ENCODE data around the gene DYNC2H1.

Gene DYNC2H1

DNA sequence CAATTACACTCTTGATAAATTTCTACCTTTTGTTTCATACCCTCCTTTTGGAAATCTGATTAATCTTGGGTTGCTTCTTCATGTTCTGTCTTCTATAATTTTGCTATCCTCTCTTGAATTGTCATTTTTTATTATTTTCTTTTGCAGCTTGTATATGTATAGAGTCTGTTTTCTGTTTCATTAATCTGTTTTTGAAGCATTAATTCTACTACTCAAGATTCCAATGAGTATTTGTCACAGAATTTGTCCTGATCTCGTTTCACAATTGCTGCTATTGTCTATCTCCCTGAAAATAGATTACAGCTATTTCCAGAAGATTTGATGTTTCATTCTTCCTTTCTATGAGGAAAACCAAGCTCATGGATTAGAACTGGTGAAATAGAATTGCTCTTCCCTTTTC is 406.1 kb downstream of the DYNC2H1 start:
- Histone ChIP-seq H3K4me2 (ENCODE audit: low read length) (no peak overlapping the region), H3K9ac (ENCODE audit: low read length) (no peak overlapping the region), H3K4ac (ENCODE audit: low read depth, low read length) (no peak overlapping the region), H4K5ac (ENCODE audit: low read length) (no peak overlapping the region), H2BK15ac (replicated peaks; ENCODE audit: low read depth) (no peak overlapping the region), H3K27ac (ENCODE audit: low read depth, low read length) (no peak overlapping the region), H3K56ac (ENCODE audit: low read length) (no peak overlapping the region), H3K79me1 (ENCODE audit: low read length) (no peaks in the 10 kb centered on the region), H2BK5ac (ENCODE audit: low read length) (no peak overlapping the region), H3K4me1 (ENCODE audit: control insufficient read depth, low read depth, low read length) (no peaks in the 10 kb centered on the region), H3K79me2 (ENCODE audit: control insufficient read depth, insufficient read depth, low read length) (no peaks in the 10 kb centered on the region), H4K8ac (ENCODE audit: low read depth, low read length) (no peak overlapping the region), H2AK5ac (ENCODE audit: low read length) (no peak overlapping the region), H2BK120ac (ENCODE audit: low read depth, low read length) (no peak overlapping the region), H3K18ac (ENCODE audit: low read length) (no peak overlapping the region), H3K4me3 (ENCODE audit: low read length) (no peak overlapping the region), H3K27me3 (ENCODE audit: insufficient read depth, low read length, poor library complexity) (no peaks in the 10 kb centered on the region), H3K36me3 (ENCODE audit: control insufficient read depth, insufficient read depth, low read length) (no peaks in the 10 kb centered on the region), H3K23ac (ENCODE audit: low read length) (no peak overlapping the region)
- no CpG with 5 or more reads among the region's 1 CpG for WGBS (ENCODE audit: extremely low coverage, insufficient coverage, low lambda C conversion rate)
- DNase-seq: no peak

DNA sequence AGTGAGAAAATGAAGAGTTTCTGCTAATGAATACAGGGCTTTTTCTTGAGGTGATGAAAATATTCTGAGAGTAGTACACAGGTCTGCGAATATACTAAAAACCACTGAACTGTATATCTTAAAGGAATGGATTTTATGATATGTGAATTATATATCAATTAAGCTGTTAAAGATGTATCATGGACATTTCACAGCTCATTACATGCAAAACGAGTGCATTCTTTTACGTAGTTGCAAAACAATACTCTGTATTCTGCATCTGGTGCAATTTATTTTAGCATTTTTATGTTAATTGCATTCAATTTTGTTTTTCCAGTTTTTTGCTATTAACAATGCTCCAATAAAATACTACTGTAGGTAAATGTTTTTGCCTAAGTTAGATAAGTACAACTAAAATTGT is 411.6 kb downstream of the DYNC2H1 start:
- Histone ChIP-seq H2AK5ac (ENCODE audit: low read length) (no peak overlapping the region), H3K79me2 (ENCODE audit: control insufficient read depth, insufficient read depth, low read length) (no peaks in the 10 kb centered on the region), H3K79me1 (ENCODE audit: low read length) (no peaks in the 10 kb centered on the region), H3K23ac (ENCODE audit: low read length) (no peak overlapping the region), H3K56ac (ENCODE audit: low read length) (no peak overlapping the region), H3K9ac (ENCODE audit: low read length) (no peak overlapping the region), H2BK5ac (ENCODE audit: low read length) (no peak overlapping the region), H2BK15ac (replicated peaks; ENCODE audit: low read depth) (no peak overlapping the region), H3K27me3 (ENCODE audit: insufficient read depth, low read length, poor library complexity) (no peaks in the 10 kb centered on the region), H4K8ac (ENCODE audit: low read depth, low read length) (no peak overlapping the region), H4K5ac (ENCODE audit: low read length) (no peak overlapping the region), H3K4me2 (ENCODE audit: low read length) (no peak overlapping the region), H3K36me3 (ENCODE audit: control insufficient read depth, insufficient read depth, low read length) (no peaks in the 10 kb centered on the region), H3K27ac (ENCODE audit: low read depth, low read length) (no peak overlapping the region), H3K18ac (ENCODE audit: low read length) (no peak overlapping the region), H3K4me3 (ENCODE audit: low read length) (no peak overlapping the region), H3K4ac (ENCODE audit: low read depth, low read length) (no peak overlapping the region), H2BK120ac (ENCODE audit: low read depth, low read length) (no peak overlapping the region), H3K4me1 (ENCODE audit: control insufficient read depth, low read depth, low read length) (no peaks in the 10 kb centered on the region)
- no peak for DNase-seq
- WGBS (ENCODE audit: extremely low coverage, insufficient coverage, low lambda C conversion rate): no CpG with 5 or more reads among the region's 3 CpGs

DNA sequence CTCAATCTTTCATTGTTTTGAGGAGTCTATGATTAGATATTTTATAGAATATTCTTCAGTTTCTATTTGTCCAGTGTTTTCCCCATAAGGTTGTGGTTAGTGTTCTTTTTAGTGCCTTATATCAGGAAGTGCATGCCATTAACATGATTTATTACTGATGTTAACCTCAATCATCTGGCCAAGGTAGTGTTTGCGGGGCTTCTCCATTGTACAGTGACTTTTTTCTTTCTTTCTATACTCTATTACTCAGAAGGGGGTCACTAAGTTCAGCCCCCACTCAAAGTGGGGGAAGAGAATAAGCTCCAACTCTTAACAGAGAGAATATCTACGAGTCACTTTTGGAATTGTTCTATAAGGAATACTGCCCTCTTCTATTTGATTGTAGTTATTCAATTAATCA is 415.8 kb downstream of the DYNC2H1 start:
- Histone ChIP-seq H3K36me3 (ENCODE audit: control insufficient read depth, insufficient read depth, low read length) (no peaks in the 10 kb centered on the region), H3K27me3 (ENCODE audit: insufficient read depth, low read length, poor library complexity) (no peaks in the 10 kb centered on the region), H2BK15ac (replicated peaks; ENCODE audit: low read depth) (no peak overlapping the region), H3K4me2 (ENCODE audit: low read length) (no peak overlapping the region), H3K56ac (ENCODE audit: low read length) (no peak overlapping the region), H3K18ac (ENCODE audit: low read length) (no peak overlapping the region), H2BK120ac (ENCODE audit: low read depth, low read length) (no peak overlapping the region), H3K4me3 (ENCODE audit: low read length) (no peak overlapping the region), H4K8ac (ENCODE audit: low read depth, low read length) (no peak overlapping the region), H3K4me1 (ENCODE audit: control insufficient read depth, low read depth, low read length) (no peaks in the 10 kb centered on the region), H3K4ac (ENCODE audit: low read depth, low read length) (no peak overlapping the region), H2BK5ac (ENCODE audit: low read length) (no peak overlapping the region), H3K23ac (ENCODE audit: low read length) (no peak overlapping the region), H4K5ac (ENCODE audit: low read length) (no peak overlapping the region), H2AK5ac (ENCODE audit: low read length) (no peak overlapping the region), H3K79me1 (ENCODE audit: low read length) (no peaks in the 10 kb centered on the region), H3K79me2 (ENCODE audit: control insufficient read depth, insufficient read depth, low read length) (no peaks in the 10 kb centered on the region), H3K27ac (ENCODE audit: low read depth, low read length) (no peak overlapping the region), H3K9ac (ENCODE audit: low read length) (no peak overlapping the region)
- no CpG with 5 or more reads among the region's 2 CpGs for WGBS (ENCODE audit: extremely low coverage, insufficient coverage, low lambda C conversion rate)
- no peak for DNase-seq

DNA sequence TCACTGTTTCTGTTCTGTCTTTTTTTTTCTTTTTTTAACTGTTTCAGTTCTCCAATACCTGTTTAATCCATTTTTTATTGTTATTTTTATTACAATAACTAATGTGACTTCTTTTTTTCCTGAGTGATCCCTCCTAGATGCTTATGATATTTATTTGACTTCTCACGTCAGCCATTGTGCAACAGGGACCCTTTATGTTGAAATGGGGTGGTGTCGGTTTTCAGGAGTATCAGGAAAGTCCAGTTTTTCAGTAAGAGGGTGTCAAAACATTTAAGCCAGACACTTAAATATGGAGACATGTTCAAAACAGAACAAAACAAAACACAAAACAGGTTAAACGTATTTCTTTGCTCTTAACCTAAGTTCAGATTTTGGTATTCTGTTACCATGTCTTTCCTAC is 418.8 kb downstream of the DYNC2H1 start:
- no peaks in the 10 kb centered on the region for H3K79me2 ChIP-seq (ENCODE audit: control insufficient read depth, insufficient read depth, low read length)
- no peak for DNase-seq
- WGBS (ENCODE audit: extremely low coverage, insufficient coverage, low lambda C conversion rate): no CpG with 5 or more reads among the region's 3 CpGs
- no peak overlapping the region for H2BK15ac ChIP-seq (replicated peaks; ENCODE audit: low read depth)
- no peak overlapping the region for H3K23ac ChIP-seq (ENCODE audit: low read length)
- no peak overlapping the region for H3K9ac ChIP-seq (ENCODE audit: low read length)
- no peak overlapping the region for H4K5ac ChIP-seq (ENCODE audit: low read length)
- no peak overlapping the region for H2AK5ac ChIP-seq (ENCODE audit: low read length)
- H3K18ac ChIP-seq (ENCODE audit: low read length): no peak overlapping the region
- no peak overlapping the region for H3K27ac ChIP-seq (ENCODE audit: low read depth, low read length)
- no peak overlapping the region for H3K56ac ChIP-seq (ENCODE audit: low read length)
- no peak overlapping the region for H2BK120ac ChIP-seq (ENCODE audit: low read depth, low read length)
- no peak overlapping the region for H3K4ac ChIP-seq (ENCODE audit: low read depth, low read length)
- H3K36me3 ChIP-seq (ENCODE audit: control insufficient read depth, insufficient read depth, low read length): no peaks in the 10 kb centered on the region
- H3K27me3 ChIP-seq (ENCODE audit: insufficient read depth, low read length, poor library complexity): no peaks in the 10 kb centered on the region
- no peaks in the 10 kb centered on the region for H3K4me1 ChIP-seq (ENCODE audit: control insufficient read depth, low read depth, low read length)
- H2BK5ac ChIP-seq (ENCODE audit: low read length): no peak overlapping the region
- no peak overlapping the region for H4K8ac ChIP-seq (ENCODE audit: low read depth, low read length)
- no peak overlapping the region for H3K4me2 ChIP-seq (ENCODE audit: low read length)
- H3K4me3 ChIP-seq (ENCODE audit: low read length): no peak overlapping the region
- H3K79me1 ChIP-seq (ENCODE audit: low read length): no peaks in the 10 kb centered on the region

DNA sequence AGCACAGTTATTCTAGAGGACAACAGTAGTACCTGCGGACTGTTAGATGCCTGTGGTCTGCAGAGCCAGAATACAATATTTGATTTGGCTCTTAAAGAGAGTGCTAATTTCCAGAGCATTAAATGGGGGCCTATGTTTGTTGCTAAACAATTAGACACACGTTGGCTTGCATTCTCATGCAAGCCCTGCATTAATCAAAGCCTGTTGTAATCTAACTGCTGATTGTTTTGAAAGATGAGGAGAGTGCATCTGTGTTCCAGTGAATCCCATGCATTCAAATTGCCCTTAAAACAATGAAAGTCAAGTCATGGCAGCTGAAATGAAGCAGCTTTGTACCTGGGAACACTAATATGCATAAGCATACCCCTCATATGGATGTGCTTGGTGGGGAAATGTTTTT is 419.4 kb downstream of the DYNC2H1 start:
- Histone ChIP-seq H3K4me1 (ENCODE audit: control insufficient read depth, low read depth, low read length) (no peaks in the 10 kb centered on the region), H3K36me3 (ENCODE audit: control insufficient read depth, insufficient read depth, low read length) (no peaks in the 10 kb centered on the region), H4K8ac (ENCODE audit: low read depth, low read length) (no peak overlapping the region), H3K79me1 (ENCODE audit: low read length) (no peaks in the 10 kb centered on the region), H4K5ac (ENCODE audit: low read length) (no peak overlapping the region), H2AK5ac (ENCODE audit: low read length) (no peak overlapping the region), H3K9ac (ENCODE audit: low read length) (no peak overlapping the region), H2BK5ac (ENCODE audit: low read length) (no peak overlapping the region), H2BK15ac (replicated peaks; ENCODE audit: low read depth) (no peak overlapping the region), H3K27ac (ENCODE audit: low read depth, low read length) (no peak overlapping the region), H3K4me3 (ENCODE audit: low read length) (no peak overlapping the region), H3K4me2 (ENCODE audit: low read length) (no peak overlapping the region), H3K27me3 (ENCODE audit: insufficient read depth, low read length, poor library complexity) (no peaks in the 10 kb centered on the region), H3K18ac (ENCODE audit: low read length) (no peak overlapping the region), H3K56ac (ENCODE audit: low read length) (no peak overlapping the region), H3K23ac (ENCODE audit: low read length) (no peak overlapping the region), H3K79me2 (ENCODE audit: control insufficient read depth, insufficient read depth, low read length) (no peaks in the 10 kb centered on the region), H3K4ac (ENCODE audit: low read depth, low read length) (no peak overlapping the region), H2BK120ac (ENCODE audit: low read depth, low read length) (no peak overlapping the region)
- DNase-seq: no peak
- no CpG with 5 or more reads among the region's 2 CpGs for WGBS (ENCODE audit: extremely low coverage, insufficient coverage, low lambda C conversion rate)

DNA sequence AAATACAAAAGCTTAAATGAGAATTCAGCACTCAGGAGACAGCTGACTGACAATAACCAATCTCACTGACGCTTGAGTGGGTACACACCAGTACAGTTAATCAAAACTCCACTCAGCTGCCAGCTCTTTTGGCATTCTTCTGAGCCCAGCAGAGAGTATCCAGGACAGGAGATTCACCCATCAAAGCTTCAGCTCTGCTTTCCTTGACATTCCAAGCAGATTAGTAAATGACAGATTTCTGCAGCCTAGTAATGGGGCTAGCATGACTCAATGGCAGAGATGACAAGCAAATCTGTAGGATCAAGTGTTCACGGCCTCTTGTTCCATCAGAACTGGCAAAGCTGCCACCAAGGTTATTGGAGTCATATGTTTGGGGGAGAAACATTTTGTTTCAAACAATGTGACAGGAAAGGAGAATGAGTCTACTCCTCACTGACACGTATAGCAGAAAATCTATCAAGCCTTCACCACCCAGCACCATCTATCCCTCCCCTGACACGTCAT is 420.0 kb downstream of the DYNC2H1 start:
- H3K79me1 ChIP-seq (ENCODE audit: low read length): no peaks in the 10 kb centered on the region
- H3K79me2 ChIP-seq (ENCODE audit: control insufficient read depth, insufficient read depth, low read length): no peaks in the 10 kb centered on the region
- no peak overlapping the region for H3K9ac ChIP-seq (ENCODE audit: low read length)
- no peak overlapping the region for H3K18ac ChIP-seq (ENCODE audit: low read length)
- H3K27me3 ChIP-seq (ENCODE audit: insufficient read depth, low read length, poor library complexity): no peaks in the 10 kb centered on the region
- H4K5ac ChIP-seq (ENCODE audit: low read length): no peak overlapping the region
- WGBS (ENCODE audit: extremely low coverage, insufficient coverage, low lambda C conversion rate): no CpG with 5 or more reads among the region's 4 CpGs
- H3K4me3 ChIP-seq (ENCODE audit: low read length): no peak overlapping the region
- peak; percentile 82 for DNase-seq
- no peak overlapping the region for H2AK5ac ChIP-seq (ENCODE audit: low read length)
- no peaks in the 10 kb centered on the region for H3K4me1 ChIP-seq (ENCODE audit: control insufficient read depth, low read depth, low read length)
- no peak overlapping the region for H2BK120ac ChIP-seq (ENCODE audit: low read depth, low read length)
- H2BK15ac ChIP-seq (replicated peaks; ENCODE audit: low read depth): no peak overlapping the region
- no peak overlapping the region for H3K56ac ChIP-seq (ENCODE audit: low read length)
- H3K23ac ChIP-seq (ENCODE audit: low read length): peak overlapping the region; percentile 18
- no peaks in the 10 kb centered on the region for H3K36me3 ChIP-seq (ENCODE audit: control insufficient read depth, insufficient read depth, low read length)
- no peak overlapping the region for H4K8ac ChIP-seq (ENCODE audit: low read depth, low read length)
- H3K4ac ChIP-seq (ENCODE audit: low read depth, low read length): no peak overlapping the region
- H3K27ac ChIP-seq (ENCODE audit: low read depth, low read length): no peak overlapping the region
- no peak overlapping the region for H2BK5ac ChIP-seq (ENCODE audit: low read length)
- H3K4me2 ChIP-seq (ENCODE audit: low read length): no peak overlapping the region

Measured in mesendoderm (in vitro differentiated cells).